Activated B cell treated with CpG ODN at 0.5 μM for 24 hours (primary cell): Measurements from ENCODE around the gene VHLL. TPM values are rescaled to one million over a fixed set of nuclear protein-coding genes. Genes with fewer than 3 reads are reported as not detected.

Experiments
- ATAC-seq: fragments of 200-7000 bp; cut with Tn5 transposase; one replicate; pipeline ENCODE4 v1.10.0; 2021; ENCODE audit warnings: low read depth, mild to moderate bottlenecking, moderate library complexity
- CTCF ChIA-PET: fragments of 350-600 bp; sonication (Branson Sonifier 250); formaldehyde crosslinking; loops from one replicate; lab custom pipeline; 2021; ENCODE audit warnings: antibody characterized with exemption; lab: Charles Lee
- POLR2A ChIA-PET: fragments of 350-600 bp; sonication (Branson Sonifier 250); formaldehyde crosslinking; loops from one replicate; lab custom pipeline; 2021; ENCODE audit warnings: antibody characterized with exemption; lab: Charles Lee
- DNase-seq: peaks from one replicate; pipeline ENCODE4 v3.0.0; 2022
- H3K27ac Mint-ChIP-seq: one replicate; pipeline ENCODE4 v1.8.0; 2020; ENCODE audit warnings: mixed read lengths
- H3K27me3 Mint-ChIP-seq: one replicate; pipeline ENCODE4 v1.8.0; 2021; ENCODE audit warnings: mixed read lengths
- H3K36me3 Mint-ChIP-seq: one replicate; pipeline ENCODE4 v1.8.0; 2021; ENCODE audit warnings: low read depth, mixed read lengths
- H3K4me1 Mint-ChIP-seq: one replicate; pipeline ENCODE4 v1.8.0; 2021; ENCODE audit warnings: mixed read lengths
- H3K4me3 Mint-ChIP-seq: one replicate; pipeline ENCODE4 v1.8.0; 2020; ENCODE audit warnings: mild to moderate bottlenecking, mixed read lengths
- H3K9me3 Mint-ChIP-seq: one replicate; pipeline ENCODE4 v1.8.0; 2020; ENCODE audit warnings: mixed read lengths
- intact Hi-C: fragments of 100-400 bp; cut with micrococcal nuclease; formaldehyde crosslinking; loops from one replicate; pipeline ENCODE4 v1.15.1; 2024
- total RNA-seq: library from RNA; stranded (reverse); gene quantifications from 2 replicates; pipeline ENCODE4 v1.2.3, GENCODE V29; 2022
- TF ChIP-seq, protein P1 (sequence below): fragments of 200-600 bp; IDR thresholded peaks from one replicate; pipeline ENCODE4 v1.8.0; 2022; ENCODE audit warnings: antibody characterized with exemption, mild to moderate bottlenecking

VHLL gene
- total RNA-seq, 1 donor from 2014 or later: not detected

DNA sequence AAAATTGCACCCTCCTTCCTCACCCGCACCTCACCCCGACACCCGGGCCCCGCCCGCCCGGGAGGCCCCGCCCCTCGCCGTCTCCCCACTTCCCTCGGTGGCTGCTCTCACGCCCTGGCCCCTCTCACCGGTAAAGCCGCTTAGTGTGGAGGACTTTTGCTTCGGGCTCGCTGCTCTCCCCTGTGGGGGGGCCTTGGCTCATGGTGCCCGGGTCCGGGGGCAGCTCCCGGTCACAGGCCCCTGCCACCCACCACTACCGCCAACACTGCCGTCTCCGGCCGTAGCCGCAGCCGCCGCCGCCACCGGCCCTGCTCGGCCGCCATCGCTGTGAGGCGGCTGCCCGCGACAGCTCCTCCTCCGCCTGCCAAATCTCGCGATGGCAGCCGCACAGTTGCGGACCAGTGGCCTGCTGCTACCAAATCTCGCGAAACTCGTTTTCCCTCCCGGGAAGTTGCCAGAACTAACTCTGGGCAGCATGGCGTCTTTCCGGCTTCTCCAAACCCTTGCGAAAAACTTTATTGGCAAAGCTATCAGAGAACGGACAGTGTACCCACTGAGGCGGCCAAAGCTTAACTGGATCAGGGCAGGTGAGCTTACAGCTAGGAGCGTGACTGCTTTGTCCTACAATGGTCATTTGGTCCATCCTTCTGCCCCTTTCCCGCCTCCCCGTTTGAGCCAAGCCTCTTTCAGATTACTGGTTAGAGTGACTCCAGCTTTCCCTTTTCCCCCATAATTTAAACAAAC is 16.5 kb downstream of the VHLL start, which contains the start of gene SMG5:
Gene SMG5, minus strand, starts transcription at position 347 of the 744 bp plus-strand sequence. Its CDS starts 145 bp downstream, at position 202.
- Mint-ChIP-seq H3K27me3 (no peaks in the 10 kb centered on the region), H3K4me1 (peaks cover 40% of the 10 kb centered on the region), H3K4me3 (peak within 1 kb of the TSS; percentile 93), H3K36me3 (peaks cover 32% of the 10 kb centered on the region), H3K9me3 (no peaks in the 10 kb centered on the region), H3K27ac (peak within 1 kb of the TSS; percentile 88)
- intact Hi-C loops: loop anchor here (1.0 to 5.0 kb wide), 8 partner anchors 9 to 426 kb away; partner anchors contain the start of genes CCT3, GLMP, GON4L and LAMTOR2
- ChIA-PET CTCF (interaction anchor here (1.1 to 2.0 kb wide), 3 partner anchors 37 to 57 kb away, joined by 4 to 6 read pairs (median 5); no protein-coding TSS in a partner anchor), POLR2A (interaction anchor here (0.6 to 2.9 kb wide), 27 partner anchors 9 to 485 kb away, joined by 3 to 16 read pairs (median 5); partner anchors contain the start of genes CCT3, GLMP, ISG20L2 and LMNA)
- TF ChIP-seq, protein P1, sequence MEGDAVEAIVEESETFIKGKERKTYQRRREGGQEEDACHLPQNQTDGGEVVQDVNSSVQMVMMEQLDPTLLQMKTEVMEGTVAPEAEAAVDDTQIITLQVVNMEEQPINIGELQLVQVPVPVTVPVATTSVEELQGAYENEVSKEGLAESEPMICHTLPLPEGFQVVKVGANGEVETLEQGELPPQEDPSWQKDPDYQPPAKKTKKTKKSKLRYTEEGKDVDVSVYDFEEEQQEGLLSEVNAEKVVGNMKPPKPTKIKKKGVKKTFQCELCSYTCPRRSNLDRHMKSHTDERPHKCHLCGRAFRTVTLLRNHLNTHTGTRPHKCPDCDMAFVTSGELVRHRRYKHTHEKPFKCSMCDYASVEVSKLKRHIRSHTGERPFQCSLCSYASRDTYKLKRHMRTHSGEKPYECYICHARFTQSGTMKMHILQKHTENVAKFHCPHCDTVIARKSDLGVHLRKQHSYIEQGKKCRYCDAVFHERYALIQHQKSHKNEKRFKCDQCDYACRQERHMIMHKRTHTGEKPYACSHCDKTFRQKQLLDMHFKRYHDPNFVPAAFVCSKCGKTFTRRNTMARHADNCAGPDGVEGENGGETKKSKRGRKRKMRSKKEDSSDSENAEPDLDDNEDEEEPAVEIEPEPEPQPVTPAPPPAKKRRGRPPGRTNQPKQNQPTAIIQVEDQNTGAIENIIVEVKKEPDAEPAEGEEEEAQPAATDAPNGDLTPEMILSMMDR: no peak
- DNase-seq (peak; percentile 89), ATAC-seq (peak; percentile 91)

DNA sequence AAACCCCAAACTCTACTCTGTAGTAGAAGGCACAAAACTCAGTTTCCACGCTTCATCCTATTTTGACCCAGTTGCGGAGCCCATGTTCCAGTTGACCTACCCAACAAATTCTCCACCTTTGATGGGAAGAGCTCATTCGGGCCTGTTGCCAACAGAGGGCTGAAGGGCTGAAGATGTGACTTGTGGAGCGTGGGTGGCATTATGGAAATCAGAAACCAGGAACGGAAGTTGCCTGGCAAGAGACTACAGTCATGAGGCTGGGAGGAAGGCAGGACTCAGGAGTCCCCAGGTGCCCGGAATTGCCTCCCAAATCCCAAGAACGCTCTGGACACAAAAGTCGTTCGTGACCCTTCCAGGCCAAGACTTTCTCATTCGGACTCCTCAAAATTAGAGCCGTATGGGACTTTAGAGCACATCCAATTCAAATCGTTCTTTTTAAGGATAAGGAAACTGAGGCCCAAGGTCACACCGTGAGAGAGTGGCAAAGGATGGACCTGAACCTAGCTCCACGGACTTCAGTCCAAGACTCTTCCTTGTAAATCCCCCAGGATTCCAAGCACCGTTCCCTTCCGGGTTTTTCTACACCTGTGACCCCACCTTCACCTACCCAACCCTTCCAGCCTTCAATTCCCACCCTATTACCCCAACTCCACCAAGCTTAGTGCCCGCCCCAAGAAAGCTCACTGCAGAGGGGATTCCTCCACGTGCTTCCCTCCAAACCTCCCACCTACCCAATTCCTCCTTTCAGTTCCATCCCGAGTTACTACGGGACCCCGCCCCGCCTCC is 17.2 kb downstream of the VHLL start:
- DNase-seq: no peak
- Mint-ChIP-seq H3K27me3 (no peaks in the 10 kb centered on the region), H3K4me1 (peaks cover 40% of the 10 kb centered on the region), H3K4me3 (peak overlapping the region; percentile 93), H3K27ac (peak overlapping the region; percentile 88), H3K36me3 (peaks cover 40% of the 10 kb centered on the region), H3K9me3 (no peaks in the 10 kb centered on the region)
- TF ChIP-seq, protein P1: no peak
- intact Hi-C loops: loop anchor here (1.0 to 5.0 kb wide), 8 partner anchors 9 to 425 kb away; partner anchors contain the start of genes CCT3, GLMP, GON4L and LAMTOR2
- POLR2A ChIA-PET: interaction anchor here (0.6 to 2.9 kb wide), 26 partner anchors 10 to 486 kb away, joined by 3 to 16 read pairs (median 5); partner anchors contain the start of genes CCT3, GLMP, ISG20L2 and LMNA
- ATAC-seq: no peak
- CTCF ChIA-PET: interaction anchor here (1.4 to 2.0 kb wide), 2 partner anchors 54 to 56 kb away, joined by 4 to 5 read pairs; no protein-coding TSS in a partner anchor

DNA sequence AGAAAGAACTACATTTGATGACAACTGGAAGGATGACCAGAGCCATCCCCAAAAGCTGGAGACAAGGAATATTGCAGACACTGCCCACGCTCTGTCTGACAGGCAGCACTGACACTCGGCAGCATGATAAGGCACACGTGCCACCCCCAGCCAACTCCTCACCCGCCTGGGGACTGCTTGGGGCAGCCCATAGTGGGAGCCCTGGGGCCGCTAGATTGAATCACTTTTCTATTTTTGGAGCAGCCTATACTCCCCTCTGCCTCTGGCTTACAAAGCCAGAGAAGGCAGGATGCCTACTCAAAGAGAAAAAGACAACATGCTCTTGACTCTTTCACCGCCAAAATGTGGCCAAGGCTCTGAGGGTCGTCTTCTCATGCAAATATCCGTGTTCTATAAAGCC is 17.8 kb downstream of the VHLL start:
- Mint-ChIP-seq H3K27ac (peak overlapping the region; percentile 88), H3K36me3 (peaks cover 46% of the 10 kb centered on the region), H3K4me1 (peaks cover 40% of the 10 kb centered on the region), H3K4me3 (peak overlapping the region; percentile 93), H3K9me3 (no peaks in the 10 kb centered on the region), H3K27me3 (no peaks in the 10 kb centered on the region)
- TF ChIP-seq, protein P1: no peak
- intact Hi-C loops: loop anchor here (5.0 kb wide), 2 partner anchors 36 to 69 kb away; partner anchors contain the start of gene PMF1
- ChIA-PET POLR2A (interaction anchor here (0.6 to 1.3 kb wide), 6 partner anchors 50 to 460 kb away, joined by 3 to 13 read pairs (median 6); partner anchors contain the start of genes CCT3 and TSACC), CTCF (no interaction called here)
- ATAC-seq (peak; percentile 31), DNase-seq (no peak)

DNA sequence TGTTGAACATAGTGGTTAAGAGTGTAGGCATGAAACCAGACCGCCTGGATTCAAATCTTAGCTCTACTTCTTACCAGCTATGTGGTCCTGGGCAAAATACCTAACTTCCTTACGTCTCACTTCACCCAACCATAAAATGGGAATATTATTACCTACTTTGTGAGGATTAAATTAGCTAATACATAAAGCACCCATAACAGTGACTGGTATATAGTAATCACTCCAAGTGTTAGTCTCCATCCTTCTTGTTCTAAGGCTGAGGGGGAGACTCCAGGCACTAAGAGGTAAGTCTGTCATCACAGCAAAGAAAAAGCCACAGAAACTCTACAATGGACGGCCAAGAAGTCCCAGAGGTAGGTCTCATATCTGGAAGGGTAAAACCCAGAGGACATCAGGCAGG is 19.3 kb downstream of the VHLL start:
- CTCF ChIA-PET: interaction anchor here (0.9 kb wide), 1 partner anchor 290 kb away, joined by 3 read pairs; no protein-coding TSS in a partner anchor
- intact Hi-C loops: loop anchor here (5.0 kb wide), 2 partner anchors 37 to 68 kb away; partner anchors contain the start of gene PMF1
- POLR2A ChIA-PET: interaction anchor here (0.6 kb wide), 1 partner anchor 438 kb away, joined by 4 read pairs; no protein-coding TSS in a partner anchor
- H3K36me3 Mint-ChIP-seq: peaks cover 54% of the 10 kb centered on the region
- H3K4me1 Mint-ChIP-seq: peaks cover 40% of the 10 kb centered on the region
- H3K9me3 Mint-ChIP-seq: no peaks in the 10 kb centered on the region
- H3K27me3 Mint-ChIP-seq: no peaks in the 10 kb centered on the region
- ATAC-seq (no peak), DNase-seq (no peak)
- H3K27ac Mint-ChIP-seq: no peak overlapping the region
- TF ChIP-seq, protein P1: no peak
- no peak overlapping the region for H3K4me3 Mint-ChIP-seq
